ENCODE data around the gene GRAMD2B.

GRCh38 chr5:126435714-126436113 is 12.5 kb downstream of the GRAMD2B start:
- TF ChIP-seq CTCF (IDR thresholded peaks at IDR 0.05; ENCODE audit: low read length) (no peak), EZH2 (optimal IDR thresholded peaks at IDR 0.05; ENCODE audit: low read depth, low read length) (no peak)
